HG03159 (cell line): ENCODE measurements around the gene PIK3R5.
A peak's percentile ranks its signal among the peaks of the same experiment; 100 is the strongest.
"Not testable (repeated sequence)": the region's sequence is repeated elsewhere in the genome, so short reads cannot be mapped to it uniquely, and the experiment has no call there.

Experiments
- ATAC-seq: cut with Tn5 transposase; IDR thresholded peaks from one replicate; pipeline ENCODE4 v1.9.1; 2021; ENCODE audit warnings: mild to moderate bottlenecking, moderate library complexity; ENCODE audit not compliant: unreplicated experiment

Gene PIK3R5

GRCh38 chr17:8965394-8966168, at the start of gene PIK3R5:
Gene PIK3R5 (minus strand): TSS chr17:8965707. CDS start chr17:8911494, 54,213 bp downstream.
- peak; percentile 67 for ATAC-seq

GRCh38 chr17:9011001-9011400, 45.5 kb upstream of the PIK3R5 start:
- ATAC-seq = no peak

- no peak for ATAC-seq
Observed at GRCh38 chr17:9009737-9010136, 44.2 kb upstream of the PIK3R5 start.

GRCh38 chr17:9009096-9009495, 43.6 kb upstream of the PIK3R5 start:
- ATAC-seq = no peak

GRCh38 chr17:9007052-9007714, 41.7 kb upstream of the PIK3R5 start:
- no peak for ATAC-seq

DNA sequence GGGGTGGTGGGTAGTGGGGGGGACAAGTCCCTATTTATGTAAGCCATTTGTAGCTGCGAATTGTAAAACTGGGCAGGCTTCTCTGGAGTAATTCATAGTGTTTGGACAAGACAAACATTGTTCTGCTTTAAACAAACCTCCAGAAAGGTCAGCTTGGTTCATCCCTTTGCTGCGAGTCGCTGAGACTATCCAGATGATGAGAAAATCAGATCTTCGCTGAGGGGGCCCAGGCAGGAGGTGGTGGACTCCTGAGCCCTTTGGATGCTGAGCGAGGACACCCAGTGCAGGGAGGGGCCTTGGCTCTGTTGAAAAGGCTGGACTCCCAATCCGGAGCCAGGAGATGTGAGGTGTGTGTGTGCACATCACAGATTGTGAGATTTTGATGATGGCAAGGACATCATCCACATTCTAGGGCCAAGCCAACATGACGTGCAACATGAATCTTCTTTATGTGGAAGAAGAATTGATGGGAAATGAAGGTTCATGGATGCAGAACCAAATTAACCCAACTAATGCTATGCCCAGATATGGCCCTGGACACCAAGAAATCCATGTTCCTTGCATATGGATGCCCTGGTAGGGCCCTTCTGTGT, 40.8 kb upstream of the PIK3R5 start:
- ATAC-seq = no peak

DNA sequence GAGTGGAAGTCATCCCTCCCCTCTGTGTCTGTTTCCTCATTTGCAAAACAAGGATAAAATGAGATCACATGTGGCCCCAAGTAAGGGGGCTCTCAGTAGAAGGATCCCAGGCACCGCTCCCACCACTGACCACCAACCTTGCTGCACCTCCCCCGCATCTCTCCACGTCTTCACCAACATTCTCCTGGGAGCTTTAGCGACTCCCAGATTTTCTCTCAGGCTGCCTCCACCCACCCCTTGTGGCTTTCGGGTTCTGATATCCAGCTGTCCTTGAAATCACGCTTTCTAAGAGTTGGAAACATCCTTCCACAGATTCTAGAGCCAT, 39.4 kb upstream of the PIK3R5 start:
- ATAC-seq = no peak

DNA sequence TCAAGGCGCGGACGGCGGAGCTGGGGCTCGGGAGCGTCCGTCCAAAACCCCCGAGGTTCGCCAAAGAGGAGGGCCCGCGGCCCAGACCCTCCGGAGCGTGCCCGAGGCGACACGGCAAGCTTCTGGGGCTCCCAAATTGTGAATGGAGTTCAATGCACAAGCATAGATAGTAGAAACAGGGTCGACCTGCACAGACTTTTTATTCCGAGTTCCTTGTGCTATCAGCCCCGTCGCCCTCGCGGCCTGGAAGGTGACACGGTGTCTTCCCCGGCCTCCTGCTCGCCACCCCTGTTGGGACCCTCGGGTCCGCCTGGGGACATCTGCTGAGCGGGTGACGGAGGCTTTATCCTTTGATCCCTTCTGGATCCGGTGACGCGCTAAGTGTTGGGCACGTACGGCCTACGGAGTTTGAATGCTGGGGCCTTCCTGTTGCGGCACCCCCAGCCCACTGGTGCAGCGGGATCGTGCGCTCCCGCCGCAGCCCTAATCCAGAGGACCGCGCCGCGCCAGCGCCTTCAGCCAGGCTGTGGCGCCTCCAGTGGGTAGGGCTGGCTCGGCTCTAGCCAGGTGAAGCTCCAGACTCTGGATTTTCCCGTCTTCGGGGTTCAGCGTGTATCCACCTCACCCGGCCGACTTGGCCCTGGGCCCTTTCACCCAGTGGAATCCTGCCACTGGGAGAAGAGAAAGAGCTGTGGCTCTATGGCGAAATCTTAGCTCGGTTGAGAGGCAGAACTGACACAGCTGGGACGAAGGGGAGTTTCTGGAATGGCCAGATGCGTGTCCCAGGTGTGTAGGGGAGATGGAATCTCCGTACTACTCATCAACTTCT, 38.8 kb upstream of the PIK3R5 start:
- no peak for ATAC-seq

GRCh38 chr17:9003355-9004131, 38.0 kb upstream of the PIK3R5 start:
- ATAC-seq = no peak

GRCh38 chr17:9002606-9003354, 37.3 kb upstream of the PIK3R5 start:
- no peak for ATAC-seq

DNA sequence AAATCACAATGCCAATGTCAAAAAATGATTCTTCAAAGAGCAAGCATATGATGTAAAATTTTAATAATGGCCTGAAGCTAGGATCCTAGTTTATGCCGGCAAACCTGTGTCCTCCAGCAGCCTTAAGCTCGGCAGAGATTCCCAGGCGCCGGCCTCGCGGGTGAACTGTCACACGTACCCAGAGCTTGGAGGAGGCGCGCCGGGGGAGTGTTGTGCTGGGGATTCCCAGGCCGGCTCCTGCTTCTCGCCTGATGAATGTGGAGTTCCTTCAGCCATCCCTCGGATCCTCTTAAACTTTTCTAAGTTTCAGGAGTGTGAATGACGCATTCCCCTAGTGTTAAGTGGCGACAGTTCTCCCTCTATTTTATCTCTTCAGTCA, 36.7 kb upstream of the PIK3R5 start:
- no peak for ATAC-seq

DNA sequence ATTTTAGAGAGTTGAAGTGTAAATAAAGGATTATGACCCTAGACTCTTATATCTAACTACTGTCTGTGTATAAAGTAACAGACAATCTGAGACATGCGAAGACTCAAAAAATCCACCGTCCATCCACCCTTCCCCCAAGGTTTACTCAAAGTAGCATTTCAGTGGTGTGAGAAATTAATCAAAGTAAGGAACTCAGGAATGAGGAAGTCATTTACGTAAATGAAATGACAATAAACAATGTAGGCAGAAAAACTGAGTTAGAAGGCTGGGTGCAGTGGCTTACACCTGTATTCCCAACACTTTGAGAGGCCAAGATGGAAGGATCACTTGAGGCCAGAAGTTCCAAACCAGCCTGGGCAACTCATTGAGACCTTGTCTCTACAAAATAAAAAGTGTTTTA, 36.1 kb upstream of the PIK3R5 start:
- ATAC-seq = no peak

GRCh38 chr17:8997994-8998628, 32.6 kb upstream of the PIK3R5 start:
- ATAC-seq = no peak

DNA sequence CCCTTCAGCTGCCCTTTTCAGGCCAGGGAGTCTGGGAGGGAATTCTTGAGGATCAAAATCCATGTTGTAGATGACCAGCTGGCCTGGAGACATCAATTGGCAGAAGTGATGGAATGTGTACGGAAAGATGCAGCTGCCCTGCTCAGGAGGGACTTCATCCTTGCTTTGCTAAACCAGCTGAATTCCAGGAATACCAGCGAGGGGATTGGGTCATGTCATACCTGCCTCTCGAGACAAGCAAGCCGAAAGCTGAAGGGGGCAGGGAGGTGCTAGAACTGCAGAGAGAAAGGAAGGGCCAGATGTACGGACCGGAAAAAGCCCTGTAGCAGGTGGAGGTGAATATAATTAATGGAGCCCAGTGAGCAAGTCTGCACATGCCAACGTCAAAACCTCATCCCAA, 30.2 kb upstream of the PIK3R5 start:
- ATAC-seq = no peak

DNA sequence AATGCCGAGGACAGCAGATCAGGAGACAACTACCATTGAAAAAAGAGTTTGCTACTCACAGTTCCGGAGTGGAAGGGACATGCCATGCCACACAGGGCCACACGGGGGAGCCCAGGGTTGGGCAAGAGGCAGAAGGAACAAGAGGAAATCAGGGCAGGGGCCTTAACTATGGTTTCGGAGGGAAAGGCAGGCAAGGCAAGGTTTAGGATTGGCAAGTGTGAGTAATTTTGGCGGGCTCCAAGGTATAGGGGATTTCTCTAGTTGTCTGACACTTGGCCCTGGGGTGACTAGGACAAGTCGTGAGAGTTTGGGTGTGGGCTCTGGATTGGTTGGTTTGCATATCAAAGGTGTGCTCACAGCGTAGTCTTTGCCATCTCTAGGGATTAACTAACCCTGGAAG, 28.8 kb upstream of the PIK3R5 start:
- ATAC-seq = no peak

- ATAC-seq = no peak
Observed at GRCh38 chr17:8991514-8992285, 26.2 kb upstream of the PIK3R5 start.

- ATAC-seq = not testable (repeated sequence)
Observed at GRCh38 chr17:8988263-8988935, 22.9 kb upstream of the PIK3R5 start.

- ATAC-seq = no peak
Observed at GRCh38 chr17:8986295-8986694, 20.8 kb upstream of the PIK3R5 start.
